ENCODE data around the gene RAB30.

DNA sequence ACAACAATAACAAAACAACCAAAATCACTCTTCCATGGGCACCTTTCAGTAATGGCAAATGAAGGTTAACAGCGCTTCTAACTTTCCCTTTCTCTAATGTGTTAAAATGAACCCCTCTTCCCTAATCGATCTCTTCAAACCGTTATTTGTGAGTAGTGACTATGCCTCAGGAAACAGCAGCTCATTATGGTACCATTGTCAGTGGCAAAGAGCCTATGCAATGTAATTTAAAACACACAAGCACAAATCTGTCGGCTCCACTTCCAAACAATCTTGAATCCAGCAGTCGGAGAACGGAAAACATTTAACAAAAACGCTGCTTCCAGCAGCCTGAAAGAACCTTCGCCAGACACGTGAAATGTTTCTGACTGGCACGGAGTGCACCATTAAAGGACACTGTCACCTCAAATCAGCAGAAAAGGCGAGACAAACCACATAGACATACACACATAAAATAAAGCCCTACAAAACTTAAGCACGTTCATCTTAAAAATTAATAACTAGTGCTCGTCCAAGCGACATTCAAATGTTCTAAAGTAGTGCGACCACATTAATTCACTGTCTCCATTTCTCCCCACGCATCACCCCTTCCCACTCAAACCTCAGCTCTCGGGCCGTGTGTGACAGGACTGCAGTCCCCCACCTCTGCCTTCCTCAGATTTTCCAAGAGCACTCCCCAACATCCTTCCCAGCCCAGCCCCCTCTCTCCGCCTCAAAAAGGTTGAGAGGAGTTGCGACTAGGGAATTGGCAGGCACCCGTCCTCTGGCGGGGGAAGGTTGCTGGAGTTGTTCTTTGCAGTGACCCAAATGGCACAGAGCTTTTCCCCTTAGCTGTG lies 748 bp downstream of the RAB30 start:
- TF ChIP-seq POLR2AphosphoS5 (IDR thresholded peaks at IDR 0.05; ENCODE audit: low read depth), result no peak
- TF ChIP-seq, protein P1, sequence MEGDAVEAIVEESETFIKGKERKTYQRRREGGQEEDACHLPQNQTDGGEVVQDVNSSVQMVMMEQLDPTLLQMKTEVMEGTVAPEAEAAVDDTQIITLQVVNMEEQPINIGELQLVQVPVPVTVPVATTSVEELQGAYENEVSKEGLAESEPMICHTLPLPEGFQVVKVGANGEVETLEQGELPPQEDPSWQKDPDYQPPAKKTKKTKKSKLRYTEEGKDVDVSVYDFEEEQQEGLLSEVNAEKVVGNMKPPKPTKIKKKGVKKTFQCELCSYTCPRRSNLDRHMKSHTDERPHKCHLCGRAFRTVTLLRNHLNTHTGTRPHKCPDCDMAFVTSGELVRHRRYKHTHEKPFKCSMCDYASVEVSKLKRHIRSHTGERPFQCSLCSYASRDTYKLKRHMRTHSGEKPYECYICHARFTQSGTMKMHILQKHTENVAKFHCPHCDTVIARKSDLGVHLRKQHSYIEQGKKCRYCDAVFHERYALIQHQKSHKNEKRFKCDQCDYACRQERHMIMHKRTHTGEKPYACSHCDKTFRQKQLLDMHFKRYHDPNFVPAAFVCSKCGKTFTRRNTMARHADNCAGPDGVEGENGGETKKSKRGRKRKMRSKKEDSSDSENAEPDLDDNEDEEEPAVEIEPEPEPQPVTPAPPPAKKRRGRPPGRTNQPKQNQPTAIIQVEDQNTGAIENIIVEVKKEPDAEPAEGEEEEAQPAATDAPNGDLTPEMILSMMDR (IDR thresholded peaks at IDR 0.05; ENCODE audit: insufficient read depth, low read length), result no peak
- TF ChIP-seq, protein P2, sequence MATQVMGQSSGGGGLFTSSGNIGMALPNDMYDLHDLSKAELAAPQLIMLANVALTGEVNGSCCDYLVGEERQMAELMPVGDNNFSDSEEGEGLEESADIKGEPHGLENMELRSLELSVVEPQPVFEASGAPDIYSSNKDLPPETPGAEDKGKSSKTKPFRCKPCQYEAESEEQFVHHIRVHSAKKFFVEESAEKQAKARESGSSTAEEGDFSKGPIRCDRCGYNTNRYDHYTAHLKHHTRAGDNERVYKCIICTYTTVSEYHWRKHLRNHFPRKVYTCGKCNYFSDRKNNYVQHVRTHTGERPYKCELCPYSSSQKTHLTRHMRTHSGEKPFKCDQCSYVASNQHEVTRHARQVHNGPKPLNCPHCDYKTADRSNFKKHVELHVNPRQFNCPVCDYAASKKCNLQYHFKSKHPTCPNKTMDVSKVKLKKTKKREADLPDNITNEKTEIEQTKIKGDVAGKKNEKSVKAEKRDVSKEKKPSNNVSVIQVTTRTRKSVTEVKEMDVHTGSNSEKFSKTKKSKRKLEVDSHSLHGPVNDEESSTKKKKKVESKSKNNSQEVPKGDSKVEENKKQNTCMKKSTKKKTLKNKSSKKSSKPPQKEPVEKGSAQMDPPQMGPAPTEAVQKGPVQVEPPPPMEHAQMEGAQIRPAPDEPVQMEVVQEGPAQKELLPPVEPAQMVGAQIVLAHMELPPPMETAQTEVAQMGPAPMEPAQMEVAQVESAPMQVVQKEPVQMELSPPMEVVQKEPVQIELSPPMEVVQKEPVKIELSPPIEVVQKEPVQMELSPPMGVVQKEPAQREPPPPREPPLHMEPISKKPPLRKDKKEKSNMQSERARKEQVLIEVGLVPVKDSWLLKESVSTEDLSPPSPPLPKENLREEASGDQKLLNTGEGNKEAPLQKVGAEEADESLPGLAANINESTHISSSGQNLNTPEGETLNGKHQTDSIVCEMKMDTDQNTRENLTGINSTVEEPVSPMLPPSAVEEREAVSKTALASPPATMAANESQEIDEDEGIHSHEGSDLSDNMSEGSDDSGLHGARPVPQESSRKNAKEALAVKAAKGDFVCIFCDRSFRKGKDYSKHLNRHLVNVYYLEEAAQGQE (IDR thresholded peaks at IDR 0.05; ENCODE audit: insufficient replicate concordance, low read depth), result no peak
